Fibroblast of villous mesenchyme (primary cell): ENCODE measurements around the gene LRRTM2. TPM values are rescaled to one million over a fixed set of nuclear protein-coding genes. Genes with fewer than 3 reads are reported as not detected.
"Not testable (repeated sequence)": the region's sequence is repeated elsewhere in the genome, so short reads cannot be mapped to it uniquely, and the experiment has no call there.

Source experiments
- DNase-seq: peaks from one replicate; pipeline ENCODE4 v3.0.0-alpha.2; 2010; ENCODE audit warnings: low read depth
- H3K4me3 ChIP-seq: 2 replicates; pipeline ENCODE4 v1.5.1; 2011; ENCODE audit warnings: low read depth, mild to moderate bottlenecking, low read length
- total RNA-seq: library from RNA; depleted of rRNA; stranded (reverse); fragments of >200 nt; gene quantifications from 2 replicates; pipeline ENCODE4 v1.2.3, GENCODE V29; 2012
- TF ChIP-seq, protein P1 (sequence below): IDR thresholded peaks from 2 replicates; pipeline ENCODE4 v1.5.1; 2012; ENCODE audit warnings: low read depth, mild to moderate bottlenecking, low read length; ENCODE audit not compliant: insufficient read depth

Gene LRRTM2
- total RNA-seq, 1 donor = under 0.01 TPM

DNA sequence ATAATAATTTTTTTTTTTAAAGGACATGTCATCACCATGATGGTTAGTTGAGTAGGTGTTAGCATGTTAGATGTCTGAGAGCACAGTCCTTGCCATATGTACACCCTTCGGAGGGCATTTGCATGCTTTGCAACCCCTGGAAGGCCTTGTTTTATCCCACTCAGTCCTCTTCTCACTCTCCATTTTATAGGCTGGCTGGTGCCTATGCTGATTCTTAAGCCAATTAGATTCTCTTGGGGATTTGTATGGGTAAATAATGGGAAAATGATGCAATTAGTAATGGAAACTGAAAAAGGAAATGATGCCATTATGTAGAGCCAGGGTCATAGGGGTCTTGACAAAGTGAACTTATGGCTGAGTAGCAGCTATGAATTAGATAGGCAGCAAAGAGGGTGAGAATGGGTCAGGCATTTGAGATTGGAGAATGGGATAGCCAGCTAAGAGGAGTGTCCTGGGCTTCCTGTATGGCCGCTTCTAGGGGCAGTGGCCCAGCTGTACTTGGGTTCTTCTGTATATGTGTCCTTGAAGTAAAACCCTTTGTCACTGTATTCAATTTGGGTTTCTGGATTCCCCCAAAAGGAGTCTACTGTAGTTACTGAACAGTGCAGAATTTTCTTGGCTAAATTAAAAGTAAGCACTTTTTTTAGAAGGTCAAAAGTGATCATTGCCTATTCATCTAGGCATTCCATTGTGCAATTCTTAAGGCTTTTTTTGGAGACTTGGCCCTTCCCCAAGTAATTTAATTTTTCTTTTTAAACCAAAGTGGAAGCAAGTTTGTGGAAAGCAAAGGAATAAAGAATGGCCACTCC, 31.6 kb downstream of the LRRTM2 start:
- peak; percentile 14 for DNase-seq

DNA sequence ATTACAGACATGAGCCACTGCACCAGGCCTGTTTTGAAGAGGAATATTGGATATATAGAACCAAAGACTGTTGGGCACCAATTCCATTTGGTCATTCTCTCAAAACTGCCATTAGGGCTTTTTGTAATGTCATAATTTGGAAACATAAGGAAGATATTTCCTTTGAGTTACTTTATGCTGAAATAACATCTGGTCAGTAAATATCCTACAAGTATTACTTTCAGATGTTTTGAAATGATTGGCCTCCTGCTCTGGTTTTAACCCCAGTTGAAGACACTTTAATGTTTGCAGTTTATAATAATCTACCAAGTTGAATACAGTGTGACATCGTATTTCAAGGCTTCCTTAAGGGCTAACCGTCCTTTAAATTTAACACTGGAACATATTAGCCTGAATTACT, 33.6 kb downstream of the LRRTM2 start:
- TF ChIP-seq, protein P1, sequence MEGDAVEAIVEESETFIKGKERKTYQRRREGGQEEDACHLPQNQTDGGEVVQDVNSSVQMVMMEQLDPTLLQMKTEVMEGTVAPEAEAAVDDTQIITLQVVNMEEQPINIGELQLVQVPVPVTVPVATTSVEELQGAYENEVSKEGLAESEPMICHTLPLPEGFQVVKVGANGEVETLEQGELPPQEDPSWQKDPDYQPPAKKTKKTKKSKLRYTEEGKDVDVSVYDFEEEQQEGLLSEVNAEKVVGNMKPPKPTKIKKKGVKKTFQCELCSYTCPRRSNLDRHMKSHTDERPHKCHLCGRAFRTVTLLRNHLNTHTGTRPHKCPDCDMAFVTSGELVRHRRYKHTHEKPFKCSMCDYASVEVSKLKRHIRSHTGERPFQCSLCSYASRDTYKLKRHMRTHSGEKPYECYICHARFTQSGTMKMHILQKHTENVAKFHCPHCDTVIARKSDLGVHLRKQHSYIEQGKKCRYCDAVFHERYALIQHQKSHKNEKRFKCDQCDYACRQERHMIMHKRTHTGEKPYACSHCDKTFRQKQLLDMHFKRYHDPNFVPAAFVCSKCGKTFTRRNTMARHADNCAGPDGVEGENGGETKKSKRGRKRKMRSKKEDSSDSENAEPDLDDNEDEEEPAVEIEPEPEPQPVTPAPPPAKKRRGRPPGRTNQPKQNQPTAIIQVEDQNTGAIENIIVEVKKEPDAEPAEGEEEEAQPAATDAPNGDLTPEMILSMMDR = no peak
- DNase-seq = peak; percentile 18

More for the DNA sequence above, 31.6 kb downstream of the LRRTM2 start:
- no peak overlapping the region for H3K4me3 ChIP-seq
- TF ChIP-seq, protein P1 = no peak

DNA sequence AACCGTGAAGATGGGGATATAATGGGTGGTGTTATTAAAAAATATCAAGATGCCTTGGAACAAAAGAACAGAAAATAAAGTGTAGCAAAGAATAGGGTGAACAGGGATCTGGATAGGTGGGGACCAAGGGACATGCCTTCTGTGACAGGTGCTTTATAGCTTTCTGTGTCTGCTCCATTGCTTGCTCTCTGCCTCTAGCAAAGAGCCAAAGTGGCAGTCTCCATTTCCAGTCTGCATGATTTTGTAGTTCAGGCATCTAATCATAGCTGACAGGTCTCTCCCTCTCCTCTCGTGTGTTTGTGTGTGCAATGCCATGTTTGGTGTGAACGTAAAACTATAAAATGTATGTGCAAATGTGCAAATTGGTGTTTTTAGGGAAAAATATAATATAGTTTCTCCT, 35.0 kb downstream of the LRRTM2 start:
- TF ChIP-seq, protein P1 = no peak
- no peak overlapping the region for H3K4me3 ChIP-seq
- DNase-seq = no peak

More for the DNA sequence above, 33.6 kb downstream of the LRRTM2 start:
- H3K4me3 ChIP-seq = no peak overlapping the region

DNA sequence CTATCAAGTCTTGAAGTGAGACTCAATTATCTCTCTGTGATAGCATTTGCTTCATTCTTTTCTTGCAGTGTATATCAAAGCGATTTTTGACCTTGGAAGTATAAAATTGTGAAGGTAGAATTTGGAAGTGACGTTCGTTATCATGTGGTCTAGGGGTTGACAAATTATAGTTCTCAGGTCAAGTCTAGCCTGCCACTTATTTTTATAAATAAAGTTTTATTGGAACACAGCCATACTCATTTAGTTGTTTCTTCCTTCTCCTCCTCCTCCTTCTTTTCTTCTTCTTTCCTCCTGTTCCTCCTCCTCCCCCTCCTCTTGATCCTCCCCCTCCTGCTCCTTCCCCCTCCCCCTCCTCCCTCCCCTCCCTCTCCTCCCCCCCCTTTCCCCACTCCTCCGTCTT, 38.0 kb downstream of the LRRTM2 start:
- TF ChIP-seq, protein P1 = no peak
- H3K4me3 ChIP-seq = no peak overlapping the region
- no peak for DNase-seq

DNA sequence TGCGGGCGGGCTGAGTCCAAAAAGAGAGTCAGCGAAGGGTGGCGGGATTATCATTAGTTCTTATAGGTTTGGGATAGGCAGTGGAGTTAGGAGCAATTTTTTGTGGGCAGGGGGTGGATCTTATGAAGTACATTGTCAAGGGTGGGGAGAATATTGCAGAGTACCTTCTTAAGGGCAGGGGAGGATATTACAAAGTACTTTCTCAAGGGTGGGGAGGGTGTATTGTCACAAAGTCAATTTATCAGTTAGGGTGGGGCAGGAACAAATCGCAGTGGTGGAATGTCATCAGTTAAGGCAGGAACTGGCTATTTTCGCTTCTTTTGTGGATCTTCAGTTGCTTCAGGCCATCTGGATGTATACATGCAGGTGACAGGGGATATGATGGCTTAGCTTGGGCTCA, 40.3 kb downstream of the LRRTM2 start:
- not testable (repeated sequence) for H3K4me3 ChIP-seq, DNase-seq

DNA sequence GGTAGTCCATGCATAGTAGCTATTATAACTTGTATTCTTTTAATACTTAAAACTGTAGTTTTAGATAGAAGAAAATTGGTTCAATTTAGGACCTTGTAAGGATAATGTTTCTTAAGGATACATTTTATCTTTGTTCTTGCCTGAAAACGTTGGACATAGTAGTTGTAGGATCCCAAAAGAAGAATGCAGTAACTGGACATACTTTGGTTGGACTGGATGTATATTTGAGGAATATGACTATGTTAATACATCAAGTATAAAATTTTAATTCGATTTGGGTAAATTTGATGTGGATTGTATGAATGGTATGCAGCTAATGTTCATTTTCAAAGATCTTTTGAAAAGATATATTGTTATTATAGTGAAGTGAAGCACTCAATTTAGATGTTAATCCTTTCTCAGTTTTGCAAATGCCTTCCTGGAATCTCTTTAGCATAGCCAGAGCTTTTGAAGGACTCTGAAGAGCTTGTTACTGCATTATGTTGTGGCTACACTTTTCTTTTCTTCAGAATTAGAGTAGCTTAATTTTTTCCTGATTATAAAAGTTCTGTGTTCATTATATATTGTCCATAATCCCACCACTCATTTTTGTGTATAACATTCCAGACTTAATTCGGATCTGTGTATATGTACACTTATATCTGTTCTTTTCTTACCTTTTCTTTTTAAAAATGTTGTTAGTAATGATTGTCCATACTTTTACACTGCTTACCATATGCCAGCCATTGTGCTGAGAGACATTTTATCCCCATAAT, 41.2 kb downstream of the LRRTM2 start:
- DNase-seq = no peak
- H3K4me3 ChIP-seq = no peak overlapping the region
- TF ChIP-seq, protein P1 = no peak

DNA sequence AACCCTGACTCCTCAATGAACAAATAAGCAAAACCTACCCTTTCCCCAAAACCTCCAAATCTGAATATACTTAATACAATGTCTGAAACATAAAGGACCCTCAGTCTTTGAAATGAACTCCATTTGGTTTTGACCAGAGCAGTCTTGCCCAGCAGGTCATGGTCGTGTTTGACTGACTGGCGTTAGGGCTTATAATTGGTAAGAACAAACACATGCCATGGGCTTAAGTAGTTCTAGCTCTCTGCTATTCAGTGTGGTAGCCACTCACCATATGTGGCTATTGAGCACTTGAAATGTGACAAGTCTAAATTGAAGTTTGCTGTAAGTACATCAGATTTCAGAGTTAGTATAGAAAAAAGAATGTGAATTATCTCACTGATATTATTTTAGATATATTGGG, 42.1 kb downstream of the LRRTM2 start:
- no peak for DNase-seq
- TF ChIP-seq, protein P1 = no peak
- H3K4me3 ChIP-seq = no peak overlapping the region
